ENCODE data around the gene TST.
A peak's percentile ranks its signal among the peaks of the same experiment; 100 is the strongest.

TST gene

DNA sequence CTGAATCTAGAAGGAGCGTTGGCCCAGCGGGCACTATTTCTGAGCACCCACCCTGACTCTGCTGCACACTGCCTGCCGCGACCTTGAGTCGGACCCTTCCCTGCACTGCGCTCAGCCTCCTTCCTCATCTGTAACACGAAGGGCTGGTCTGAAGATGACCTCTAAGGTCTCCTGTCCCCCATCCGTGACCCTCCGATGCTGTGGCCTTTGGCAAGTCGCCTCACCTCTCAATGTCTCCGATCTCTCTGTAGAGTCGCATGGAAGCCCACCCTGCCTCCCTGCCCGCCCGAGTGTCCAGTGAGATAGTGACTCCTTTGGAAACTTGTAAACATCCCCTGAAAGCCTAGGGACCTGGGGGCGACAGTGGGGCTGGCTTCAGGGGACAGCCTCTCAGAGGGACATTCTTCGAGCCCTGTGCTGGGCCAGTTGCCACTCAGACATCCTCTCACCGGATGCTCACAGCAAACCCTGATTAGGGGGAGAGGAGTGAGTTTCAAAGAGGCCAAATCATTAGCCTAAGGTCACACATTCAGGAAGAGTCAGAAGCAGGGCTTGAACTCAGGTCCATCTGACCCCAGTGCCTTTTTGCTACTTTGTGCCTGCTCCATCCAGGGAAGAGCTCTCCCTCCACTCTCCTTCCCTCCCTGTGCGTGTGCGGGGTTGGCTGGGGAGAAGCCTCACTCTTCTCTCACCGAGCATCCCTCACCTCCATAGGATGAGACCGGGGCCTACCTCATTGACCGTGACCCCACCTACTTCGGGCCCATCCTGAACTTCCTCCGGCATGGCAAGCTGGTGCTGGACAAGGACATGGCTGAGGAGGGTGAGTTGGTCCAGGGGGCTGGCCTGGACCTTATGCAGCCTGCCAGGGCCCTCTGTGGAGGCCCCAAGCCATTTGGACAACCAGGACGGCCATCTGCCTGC, 33.4 kb upstream of the TST start:
- 89% methylated on average over 25 of the region's 25 CpGs for WGBS
- H3K4me3 ChIP-seq (ENCODE audit: low read length) = peak overlapping the region; percentile 85

DNA sequence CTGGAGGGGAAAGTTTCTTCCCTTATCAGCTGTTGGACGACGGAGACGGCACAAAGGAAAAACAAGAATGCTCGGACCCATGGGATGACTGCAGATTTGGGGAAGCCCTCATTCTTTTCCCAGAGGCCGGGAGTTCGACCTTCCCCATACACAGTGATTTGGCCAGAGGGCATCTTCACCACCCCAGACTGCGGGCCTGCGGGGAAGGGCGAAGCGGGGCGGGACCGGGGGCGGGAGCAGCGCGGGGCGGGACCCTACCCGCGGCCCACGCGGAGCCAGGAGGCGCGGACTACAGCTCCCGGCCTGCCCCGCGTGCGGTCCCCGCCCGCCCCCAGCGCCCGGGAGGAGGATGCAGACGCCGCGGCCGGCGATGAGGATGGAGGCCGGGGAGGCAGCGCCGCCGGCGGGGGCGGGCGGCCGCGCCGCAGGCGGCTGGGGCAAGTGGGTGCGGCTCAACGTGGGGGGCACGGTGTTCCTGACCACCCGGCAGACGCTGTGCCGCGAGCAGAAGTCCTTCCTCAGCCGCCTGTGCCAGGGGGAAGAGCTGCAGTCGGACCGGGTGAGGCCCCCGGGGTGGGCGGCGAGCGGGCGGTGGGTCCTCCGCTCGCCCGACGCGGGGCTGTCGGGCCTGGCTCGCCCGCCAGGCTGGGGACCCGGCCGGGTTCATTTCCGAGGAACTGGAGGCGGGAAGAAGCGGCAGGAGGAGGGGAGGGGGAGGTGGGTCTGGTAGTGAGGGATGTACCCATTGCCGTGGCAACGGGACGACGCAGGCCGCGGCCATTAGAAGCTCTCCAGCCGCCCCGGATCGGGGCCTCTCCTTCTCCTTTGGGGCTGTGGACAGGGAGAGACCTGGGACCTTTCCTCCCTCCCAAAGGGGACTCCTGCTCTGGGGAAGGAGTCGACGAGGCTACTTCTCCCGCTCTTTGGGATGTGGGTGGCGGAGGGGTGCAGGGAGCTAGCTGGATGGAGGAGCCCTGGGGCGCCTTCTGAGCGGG, 32.4 kb upstream of the TST start, which contains the start of gene KCTD17:
TSS of gene KCTD17 (plus strand) at position 352 of the 995 bp plus-strand sequence. CDS start at position 371, 19 bp downstream.
- no peaks in the 10 kb centered on the region for H3K9me3 ChIP-seq (ENCODE audit: insufficient read depth, low read depth, low read length)
- H3K4me1 ChIP-seq (ENCODE audit: insufficient read depth, low read length) = no peaks in the 10 kb centered on the region
- H3K27ac ChIP-seq (ENCODE audit: low read depth, low read length) = no peak within 1 kb of the TSS
- no peaks in the 10 kb centered on the region; the same call in 1 of the 2 replicates for H3K27me3 ChIP-seq (ENCODE audit: insufficient read depth, low read length)
- peak within 1 kb of the TSS; percentile 85 for H3K4me3 ChIP-seq (ENCODE audit: low read length)
- H3K36me3 ChIP-seq (ENCODE audit: insufficient read depth, low read length) = peaks cover 22% of the 10 kb centered on the region
- 6% methylated on average over 89 of the region's 89 CpGs for WGBS
- H3K9ac ChIP-seq (ENCODE audit: low read depth, low read length) = peak within 1 kb of the TSS; percentile 72

More for the DNA sequence above, 33.4 kb upstream of the TST start:
- Histone ChIP-seq H3K36me3 (ENCODE audit: insufficient read depth, low read length) (peaks cover 32% of the 10 kb centered on the region), H3K9me3 (ENCODE audit: insufficient read depth, low read depth, low read length) (no peaks in the 10 kb centered on the region), H3K9ac (ENCODE audit: low read depth, low read length) (0 out of 2 replicates have a peak overlapping the region, but pooled peaks have one; percentile 72), H3K4me1 (ENCODE audit: insufficient read depth, low read length) (no peaks in the 10 kb centered on the region), H3K27ac (ENCODE audit: low read depth, low read length) (no peak overlapping the region), H3K27me3 (ENCODE audit: insufficient read depth, low read length) (no peaks in the 10 kb centered on the region; the same call in 1 of the 2 replicates)

DNA sequence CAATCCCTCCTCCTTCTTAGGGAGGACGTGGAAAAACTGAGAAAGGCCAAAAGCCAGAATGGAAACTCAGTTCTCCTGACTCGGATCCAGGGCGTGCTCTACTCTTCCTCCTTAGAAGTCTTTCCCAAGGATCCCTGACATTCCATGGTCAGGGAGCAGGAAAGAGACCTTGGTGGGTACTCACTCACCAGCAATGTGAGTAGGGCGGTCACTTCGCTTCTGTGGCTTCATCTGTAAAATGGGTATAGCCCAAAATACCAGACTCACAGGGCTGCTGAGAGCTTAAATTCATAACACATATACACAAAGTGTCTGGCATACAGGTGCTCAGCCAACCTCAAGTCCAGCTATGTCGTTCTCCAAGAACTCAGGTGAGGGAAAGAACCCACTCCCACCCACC, 31.7 kb upstream of the TST start:
- Histone ChIP-seq H3K4me1 (ENCODE audit: insufficient read depth, low read length) (no peaks in the 10 kb centered on the region), H3K36me3 (ENCODE audit: insufficient read depth, low read length) (peaks cover 17% of the 10 kb centered on the region), H3K9ac (ENCODE audit: low read depth, low read length) (no peak overlapping the region), H3K9me3 (ENCODE audit: insufficient read depth, low read depth, low read length) (no peaks in the 10 kb centered on the region), H3K4me3 (ENCODE audit: low read length) (no peak overlapping the region), H3K27me3 (ENCODE audit: insufficient read depth, low read length) (no peaks in the 10 kb centered on the region; the same call in 1 of the 2 replicates), H3K27ac (ENCODE audit: low read depth, low read length) (no peak overlapping the region)
- WGBS = 85% methylated on average over 6 of the region's 6 CpGs

DNA sequence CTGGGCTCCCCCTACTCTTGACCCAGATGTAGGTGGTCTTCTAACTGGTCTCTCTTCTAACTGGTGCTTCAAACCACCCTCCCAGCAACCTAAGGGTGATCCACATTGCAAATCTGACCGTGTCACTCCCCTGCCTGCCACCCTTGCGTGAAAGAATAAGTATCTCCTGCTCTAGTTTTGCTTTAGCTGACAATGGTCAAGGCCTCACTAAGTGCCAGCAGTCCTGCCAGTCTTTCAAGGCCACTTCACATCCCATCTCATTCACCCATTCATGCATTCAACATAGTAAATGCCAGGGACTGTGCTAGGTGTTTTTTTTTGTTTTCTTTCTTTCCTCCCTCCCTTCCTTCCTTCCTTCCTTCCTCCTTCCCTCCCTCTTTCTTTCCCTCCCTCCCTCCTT, 30.0 kb upstream of the TST start:
- WGBS = 84% methylated on average over 2 of the region's 2 CpGs
- no peak overlapping the region for H3K27ac ChIP-seq (ENCODE audit: low read depth, low read length)
- H3K4me1 ChIP-seq (ENCODE audit: insufficient read depth, low read length) = no peaks in the 10 kb centered on the region
- H3K27me3 ChIP-seq (ENCODE audit: insufficient read depth, low read length) = no peaks in the 10 kb centered on the region; the same call in 1 of the 2 replicates
- no peak overlapping the region for H3K4me3 ChIP-seq (ENCODE audit: low read length)
- peaks cover 9% of the 10 kb centered on the region; the same call in 1 of the 2 replicates for H3K36me3 ChIP-seq (ENCODE audit: insufficient read depth, low read length)
- no peaks in the 10 kb centered on the region for H3K9me3 ChIP-seq (ENCODE audit: insufficient read depth, low read depth, low read length)
- no peak overlapping the region for H3K9ac ChIP-seq (ENCODE audit: low read depth, low read length)

DNA sequence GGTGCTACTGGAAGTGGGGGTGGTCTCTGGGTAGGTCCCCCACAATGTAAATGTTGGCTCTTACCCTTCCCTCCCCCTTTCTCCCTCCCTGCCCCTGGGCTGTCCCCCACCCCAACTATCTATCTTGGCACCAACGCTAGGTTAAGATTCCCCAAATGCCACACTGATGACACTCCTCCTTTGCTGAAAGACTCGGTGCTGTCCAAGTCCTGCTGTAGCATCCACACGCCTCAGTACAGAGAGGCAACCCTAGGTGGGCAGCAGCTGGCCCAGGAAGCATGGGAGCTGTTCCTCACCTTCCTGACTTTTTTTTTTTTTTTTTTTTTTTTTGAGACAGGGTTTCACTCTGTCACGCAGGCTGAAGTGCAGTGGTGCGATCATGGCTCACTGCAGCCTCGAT, 28.9 kb upstream of the TST start:
- H3K36me3 ChIP-seq (ENCODE audit: insufficient read depth, low read length) = peaks cover 2% of the 10 kb centered on the region; the same call in 1 of the 2 replicates
- H3K27ac ChIP-seq (ENCODE audit: low read depth, low read length) = no peak overlapping the region
- H3K4me1 ChIP-seq (ENCODE audit: insufficient read depth, low read length) = no peaks in the 10 kb centered on the region
- H3K9ac ChIP-seq (ENCODE audit: low read depth, low read length) = no peak overlapping the region
- 75% methylated on average over 6 of the region's 6 CpGs for WGBS
- no peak overlapping the region for H3K4me3 ChIP-seq (ENCODE audit: low read length)
- no peaks in the 10 kb centered on the region; the same call in 1 of the 2 replicates for H3K27me3 ChIP-seq (ENCODE audit: insufficient read depth, low read length)
- H3K9me3 ChIP-seq (ENCODE audit: insufficient read depth, low read depth, low read length) = no peaks in the 10 kb centered on the region

DNA sequence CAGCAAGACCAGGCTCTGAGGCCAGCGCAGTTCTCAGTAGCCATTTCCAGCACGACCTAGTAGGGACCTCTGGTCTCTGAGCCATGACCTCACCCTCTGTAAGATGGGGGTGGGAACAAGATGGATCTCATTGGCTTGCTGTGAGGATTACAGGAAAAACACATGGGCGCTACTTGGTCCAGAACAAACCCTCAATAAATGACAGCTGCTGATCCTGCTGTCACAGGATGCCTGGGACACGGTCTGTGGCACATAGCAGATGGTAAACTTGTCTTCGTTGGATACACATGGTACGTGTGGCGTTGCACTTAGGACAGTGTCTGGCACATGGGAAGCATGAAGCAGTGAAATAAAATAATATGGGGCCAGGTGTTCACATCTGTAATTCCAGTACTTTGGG, 27.8 kb upstream of the TST start:
- 89% methylated on average over 7 of the region's 7 CpGs for WGBS
- no peaks in the 10 kb centered on the region for H3K4me1 ChIP-seq (ENCODE audit: insufficient read depth, low read length)
- no peak overlapping the region for H3K9ac ChIP-seq (ENCODE audit: low read depth, low read length)
- no peak overlapping the region for H3K27ac ChIP-seq (ENCODE audit: low read depth, low read length)
- H3K9me3 ChIP-seq (ENCODE audit: insufficient read depth, low read depth, low read length) = no peaks in the 10 kb centered on the region
- no peak overlapping the region for H3K4me3 ChIP-seq (ENCODE audit: low read length)
- H3K27me3 ChIP-seq (ENCODE audit: insufficient read depth, low read length) = no peaks in the 10 kb centered on the region; the same call in 1 of the 2 replicates
- H3K36me3 ChIP-seq (ENCODE audit: insufficient read depth, low read length) = no peaks in the 10 kb centered on the region

DNA sequence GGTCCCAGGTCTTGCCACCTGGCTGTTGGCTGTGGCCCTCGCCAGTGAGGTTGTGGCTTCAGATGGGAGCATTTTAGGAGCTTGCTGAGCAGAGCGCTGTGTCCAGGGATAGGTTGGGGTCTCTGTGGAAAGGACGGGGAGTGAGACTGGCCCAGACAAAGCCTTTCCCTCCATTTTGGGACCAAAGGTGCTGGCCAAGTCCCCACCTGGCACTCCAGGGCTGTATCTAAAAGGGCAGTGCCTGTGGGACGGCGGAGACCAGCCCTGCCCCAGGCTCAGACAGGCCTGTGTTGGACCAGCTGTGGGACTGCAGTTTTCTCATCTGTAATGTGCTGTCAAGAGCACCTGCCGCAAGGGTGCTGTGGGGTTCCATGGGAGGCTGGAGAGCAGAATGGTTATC, 27.3 kb upstream of the TST start:
- Histone ChIP-seq H3K27ac (ENCODE audit: low read depth, low read length) (no peak overlapping the region), H3K9me3 (ENCODE audit: insufficient read depth, low read depth, low read length) (no peaks in the 10 kb centered on the region), H3K4me1 (ENCODE audit: insufficient read depth, low read length) (no peaks in the 10 kb centered on the region), H3K36me3 (ENCODE audit: insufficient read depth, low read length) (no peaks in the 10 kb centered on the region), H3K9ac (ENCODE audit: low read depth, low read length) (no peak overlapping the region), H3K27me3 (ENCODE audit: insufficient read depth, low read length) (no peaks in the 10 kb centered on the region; the same call in 1 of the 2 replicates), H3K4me3 (ENCODE audit: low read length) (no peak overlapping the region)
- WGBS = 90% methylated on average over 6 of the region's 6 CpGs

DNA sequence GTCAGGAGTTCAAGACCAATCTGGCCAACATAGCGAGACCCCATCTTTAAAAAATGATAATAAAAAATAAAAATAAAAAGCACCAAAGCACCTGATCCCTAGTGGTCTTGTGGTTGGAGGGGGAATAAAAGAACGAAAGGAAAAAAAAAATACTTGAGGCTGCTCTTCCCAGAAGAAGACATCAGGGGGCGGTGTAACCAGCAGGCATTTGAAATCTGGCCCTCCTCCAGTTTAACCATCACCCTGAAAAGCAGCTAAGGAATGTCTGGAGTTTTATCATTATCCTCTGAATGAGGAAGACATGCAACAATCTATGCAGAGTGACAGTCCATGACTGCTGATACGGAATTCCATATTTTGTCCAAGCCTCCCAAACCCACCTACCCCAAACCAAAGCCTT, 26.7 kb upstream of the TST start:
- WGBS = 40% methylated on average over 3 of the region's 4 CpGs
- H3K9ac ChIP-seq (ENCODE audit: low read depth, low read length) = no peak overlapping the region
- H3K27me3 ChIP-seq (ENCODE audit: insufficient read depth, low read length) = no peaks in the 10 kb centered on the region; the same call in 1 of the 2 replicates
- no peaks in the 10 kb centered on the region for H3K36me3 ChIP-seq (ENCODE audit: insufficient read depth, low read length)
- no peaks in the 10 kb centered on the region for H3K9me3 ChIP-seq (ENCODE audit: insufficient read depth, low read depth, low read length)
- H3K27ac ChIP-seq (ENCODE audit: low read depth, low read length) = no peak overlapping the region
- H3K4me1 ChIP-seq (ENCODE audit: insufficient read depth, low read length) = peaks cover 1% of the 10 kb centered on the region; the same call in 1 of the 2 replicates
- H3K4me3 ChIP-seq (ENCODE audit: low read length) = no peak overlapping the region

DNA sequence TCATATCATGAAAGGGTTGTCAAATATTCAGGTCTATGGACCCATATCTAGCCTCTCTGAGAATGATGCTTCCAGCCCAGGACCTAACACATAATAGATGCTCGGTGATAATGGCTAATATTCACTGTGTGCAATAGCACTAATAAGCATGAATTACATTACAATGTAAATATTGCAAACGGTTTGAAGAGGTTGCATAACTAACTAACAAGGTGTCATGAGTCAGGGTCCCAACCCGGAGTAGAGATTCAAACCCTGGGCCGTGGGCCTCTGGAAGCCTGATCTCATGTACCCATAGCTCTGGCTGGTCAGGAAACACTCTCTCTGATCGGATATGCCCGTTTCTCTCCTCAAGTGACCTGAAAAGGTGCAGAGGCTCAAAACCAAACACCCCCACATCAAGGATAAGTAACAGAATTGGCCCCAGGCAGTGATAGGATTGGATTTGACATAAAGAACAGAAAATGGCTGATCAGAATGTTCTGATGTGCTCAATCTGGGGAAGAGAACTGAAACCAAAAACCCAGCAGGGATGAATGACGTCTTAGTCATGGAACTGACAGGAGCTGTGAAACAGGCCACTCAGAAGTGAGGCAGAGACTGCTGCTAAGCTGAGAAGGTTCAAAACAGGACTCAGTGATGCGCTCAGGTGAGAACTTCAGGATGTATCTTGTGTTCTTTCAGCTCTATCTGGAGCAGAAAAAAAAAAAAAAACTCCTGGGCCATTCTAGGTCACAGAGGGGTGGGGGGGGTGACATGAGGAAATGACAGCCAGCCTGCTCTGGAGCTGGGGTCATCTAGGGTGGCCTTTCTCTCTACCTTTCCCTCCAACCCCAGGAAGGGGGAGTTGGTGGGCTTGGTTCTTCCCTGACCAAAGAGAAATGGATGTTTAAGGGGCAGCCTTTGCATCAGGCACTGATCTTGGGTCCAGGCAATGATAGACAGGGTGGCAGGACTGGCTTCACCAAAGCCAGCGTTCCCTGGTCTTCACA, 25.7 kb upstream of the TST start:
- Histone ChIP-seq H3K36me3 (ENCODE audit: insufficient read depth, low read length) (no peaks in the 10 kb centered on the region), H3K27me3 (ENCODE audit: insufficient read depth, low read length) (no peaks in the 10 kb centered on the region; the same call in 1 of the 2 replicates), H3K4me3 (ENCODE audit: low read length) (no peak overlapping the region), H3K9ac (ENCODE audit: low read depth, low read length) (no peak overlapping the region), H3K9me3 (ENCODE audit: insufficient read depth, low read depth, low read length) (no peaks in the 10 kb centered on the region), H3K27ac (ENCODE audit: low read depth, low read length) (no peak overlapping the region), H3K4me1 (ENCODE audit: insufficient read depth, low read length) (peaks cover 3% of the 10 kb centered on the region; the same call in 1 of the 2 replicates)
- WGBS = 80% methylated on average over 9 of the region's 9 CpGs

All from HUES64 (cell line).